CD14-positive monocyte (primary cell): ENCODE results near the gene IMMP2L. TPM values are rescaled to one million over a fixed set of nuclear protein-coding genes. Genes with fewer than 3 reads are reported as not detected.

ENCODE experiments used
- DNase-seq, 3 donors: peaks; one replicate each; pipeline ENCODE4 v3.0.0-alpha.2; 2011 to 2022
- H2AFZ ChIP-seq: 2 replicates; pipeline ENCODE4 v1.6.0; 2012; ENCODE audit warnings: mild to moderate bottlenecking, low read depth, low read length, inconsistent platforms; ENCODE audit not compliant: insufficient read depth, poor library complexity, severe bottlenecking
- H3K27ac ChIP-seq, 2 donors: 1 replicate in 1 of 2; 2 replicates in 1 of 2; pipeline ENCODE4 v1.5.1; 2012 to 2013; ENCODE audit warnings: low read length in 2 of 2, control low read depth in 1 of 2, inconsistent platforms in 1 of 2, low read depth in 1 of 2, mild to moderate bottlenecking in 1 of 2
- H3K27me3 ChIP-seq, 2 donors: one replicate each; pipeline versions ENCODE4 v1.6.0 to v1.6.1; 2011 to 2013; ENCODE audit warnings: low read length in 2 of 2; ENCODE audit not compliant: control insufficient read depth in 2 of 2, insufficient read depth in 2 of 2
- H3K36me3 ChIP-seq, 2 donors: replicated peaks in 1 of 2; 1 replicate in 1 of 2; 2 replicates in 1 of 2; pipeline versions ENCODE4 v1.5.1 to v1.6.1; 2012 to 2013; ENCODE audit warnings: low read length in 2 of 2, control low read depth in 1 of 2, inconsistent platforms in 1 of 2, mild to moderate bottlenecking in 1 of 2; ENCODE audit not compliant: insufficient read depth in 2 of 2, control insufficient read depth in 1 of 2
- H3K4me1 ChIP-seq, 2 donors: 1 replicate in 1 of 2; 2 replicates in 1 of 2; pipeline versions ENCODE4 v1.5.1 to v1.6.1; 2012 to 2013; ENCODE audit warnings: low read length in 2 of 2, control low read depth in 1 of 2, inconsistent platforms in 1 of 2, mild to moderate bottlenecking in 1 of 2, moderate library complexity in 1 of 2; ENCODE audit not compliant: insufficient read depth in 2 of 2, control insufficient read depth in 1 of 2
- H3K4me2 ChIP-seq: replicated peaks from 2 replicates; pipeline ENCODE3; 2012; ENCODE audit warnings: low read length, moderate library complexity, mild to moderate bottlenecking; ENCODE audit not compliant: poor library complexity, severe bottlenecking; ENCODE audit errors: extremely low read depth
- H3K4me3 ChIP-seq, 3 experiments: fragments of 200-600 bp in 1 of 3; sonication (generic) in 1 of 3; replicated peaks in 1 of 3; 1 replicate in 2 of 3; 2 replicates in 1 of 3; pipeline ENCODE4 v1.5.1; 2011 to 2013; ENCODE audit warnings: low read length in 3 of 3, mild to moderate bottlenecking in 3 of 3, control low read depth in 2 of 3, low read depth in 2 of 3, inconsistent platforms in 1 of 3, moderate library complexity in 1 of 3
- H3K79me2 ChIP-seq: 2 replicates; pipeline ENCODE4 v1.6.0; 2012; ENCODE audit warnings: mild to moderate bottlenecking, control low read depth, inconsistent platforms, low read length, moderate library complexity; ENCODE audit not compliant: insufficient read depth
- H3K9ac ChIP-seq: 2 replicates; pipeline ENCODE4 v1.6.0; 2017; ENCODE audit warnings: low read length, mild to moderate bottlenecking; ENCODE audit not compliant: insufficient read depth, poor library complexity, severe bottlenecking
- H3K9me3 ChIP-seq, 2 donors: replicated peaks in 1 of 2; 1 replicate in 1 of 2; 2 replicates in 1 of 2; pipeline versions ENCODE4 v1.5.1 to v1.6.1; 2012 to 2013; ENCODE audit warnings: low read length in 2 of 2, control low read depth in 1 of 2; ENCODE audit not compliant: control insufficient read depth in 1 of 2, insufficient read depth in 1 of 2
- H4K20me1 ChIP-seq: 2 replicates; pipeline ENCODE4 v1.6.0; 2012; ENCODE audit warnings: mild to moderate bottlenecking, low read length, control low read depth, moderate library complexity; ENCODE audit not compliant: insufficient read depth
- H3K27ac Mint-ChIP-seq, 7 donors: one replicate each; pipeline ENCODE4 v1.8.0; 2020; ENCODE audit warnings: mild to moderate bottlenecking in 7 of 7, mixed read lengths in 7 of 7, moderate library complexity in 6 of 7, inconsistent platforms in 2 of 7
- H3K27me3 Mint-ChIP-seq, 3 donors: one replicate each; pipeline ENCODE4 v1.8.0; 2021 to 2022; ENCODE audit warnings: low read depth in 3 of 3, mild to moderate bottlenecking in 3 of 3, mixed read lengths in 3 of 3, moderate library complexity in 3 of 3, inconsistent platforms in 1 of 3
- H3K36me3 Mint-ChIP-seq, 2 donors: one replicate each; pipeline ENCODE4 v1.8.0; 2020; ENCODE audit warnings: mixed read lengths in 2 of 2, inconsistent platforms in 1 of 2, mild to moderate bottlenecking in 1 of 2
- H3K4me1 Mint-ChIP-seq: one replicate; pipeline ENCODE4 v1.8.0; 2020; ENCODE audit warnings: mild to moderate bottlenecking, mixed read lengths
- H3K4me3 Mint-ChIP-seq, 2 donors: one replicate each; pipeline ENCODE4 v1.8.0; 2020; ENCODE audit warnings: mild to moderate bottlenecking in 2 of 2, mixed read lengths in 2 of 2, moderate library complexity in 1 of 2
- H3K9me3 Mint-ChIP-seq, 7 donors: one replicate each; pipeline ENCODE4 v1.8.0; 2020 to 2022; ENCODE audit warnings: mixed read lengths in 7 of 7, mild to moderate bottlenecking in 6 of 7, moderate library complexity in 6 of 7, inconsistent platforms in 2 of 7
- CTCF ChIP-seq: fragments of 200-600 bp; IDR thresholded peaks from one replicate; pipeline ENCODE4 v1.8.0; 2022; ENCODE audit warnings: antibody characterized with exemption, mild to moderate bottlenecking
- WGBS: methylation state at CpG from one replicate; pipeline ENCODE4 v1.1.5; 2013; ENCODE audit warnings: missing lambda C conversion rate; ENCODE audit not compliant: insufficient coverage; 5-methylcytosine and 5-hydroxymethylcytosine counted together
- intact Hi-C, 2 donors: fragments of 100-400 bp; cut with micrococcal nuclease; formaldehyde crosslinking; loops; one replicate each; pipeline versions ENCODE4 v1.15.0 to v1.15.1; 2023
- polyA plus RNA-seq, 3 donors: library from polyadenylated mRNA; depleted of rRNA in 1 of 3; unstranded in 2 of 3; stranded (reverse) in 1 of 3; fragments of 300-500 nt in 2 of 3; fragments of >200 nt in 1 of 3; fragmentation: Illumina TruSeq in 2 of 3; gene quantifications; 1 replicate in 2 of 3; 2 replicates in 1 of 3; pipeline ENCODE4 v1.2.3, GENCODE V29; 2012 to 2021

Gene IMMP2L
- polyA plus RNA-seq, 3 donors, result 1.9 to 6.4 (median 6.2) TPM

GRCh38 chr7:111005445-111005844, 556.8 kb downstream of the IMMP2L start:
- Mint-ChIP-seq H3K4me1 (peaks cover 2% of the 10 kb centered on the region), H3K27me3 (no peaks in the 10 kb centered on the region), H3K27ac (no peak overlapping the region), H3K4me3 (no peak overlapping the region), H3K36me3 (no peaks in the 10 kb centered on the region), H3K9me3 (peaks cover 0 to 2% (median 0%) of the 10 kb centered on the region in 7 donors)
- Histone ChIP-seq H3K36me3 (no peaks in the 10 kb centered on the region), H3K27ac (no peak overlapping the region), H2AFZ (no peak overlapping the region), H3K79me2 (no peaks in the 10 kb centered on the region), H3K4me3 (no peak overlapping the region), H3K9me3 (no peaks in the 10 kb centered on the region), H3K27me3 (no peaks in the 10 kb centered on the region), H4K20me1 (no peaks in the 10 kb centered on the region), H3K4me2 (no peak overlapping the region), H3K9ac (no peak overlapping the region), H3K4me1 (peaks cover 0 to 3% of the 10 kb centered on the region in 2 donors)
- intact Hi-C loops, result no loop called here
- WGBS, result no CpG with 5 or more reads among the region's 1 CpG
- no peak for DNase-seq
- TF ChIP-seq CTCF, result no peak

GRCh38 chr7:111004310-111004901, 557.9 kb downstream of the IMMP2L start:
- no peaks in the 10 kb centered on the region for H4K20me1 ChIP-seq
- no peaks in the 10 kb centered on the region for H3K27me3 ChIP-seq
- intact Hi-C loops, result no loop called here
- H3K9me3 Mint-ChIP-seq, result peaks cover 0 to 4% (median 0%) of the 10 kb centered on the region in 7 donors
- H3K4me3 ChIP-seq, result no peak overlapping the region
- DNase-seq, result no peak
- no peak overlapping the region for H3K9ac ChIP-seq
- 80% methylated on average over 1 of the region's 4 CpGs for WGBS
- no peak overlapping the region for H3K27ac ChIP-seq
- TF ChIP-seq CTCF, result no peak
- H3K36me3 ChIP-seq, result no peaks in the 10 kb centered on the region
- H3K27me3 Mint-ChIP-seq, result no peaks in the 10 kb centered on the region
- no peaks in the 10 kb centered on the region for H3K4me1 Mint-ChIP-seq
- H3K79me2 ChIP-seq, result no peaks in the 10 kb centered on the region
- no peaks in the 10 kb centered on the region for H3K36me3 Mint-ChIP-seq
- H3K27ac Mint-ChIP-seq, result no peak overlapping the region
- H2AFZ ChIP-seq, result no peak overlapping the region
- no peak overlapping the region for H3K4me3 Mint-ChIP-seq
- H3K4me1 ChIP-seq, result peaks cover 0 to 2% of the 10 kb centered on the region in 2 donors
- H3K9me3 ChIP-seq, result no peaks in the 10 kb centered on the region
- H3K4me2 ChIP-seq, result no peak overlapping the region
